HG02938 (cell line): ENCODE data around the gene ZNF277.

Experiments
- ATAC-seq: cut with Tn5 transposase; IDR thresholded peaks from one replicate; pipeline ENCODE4 v1.9.1; 2021; ENCODE audit warnings: mild to moderate bottlenecking, moderate library complexity; ENCODE audit not compliant: unreplicated experiment

The ZNF277 gene

DNA sequence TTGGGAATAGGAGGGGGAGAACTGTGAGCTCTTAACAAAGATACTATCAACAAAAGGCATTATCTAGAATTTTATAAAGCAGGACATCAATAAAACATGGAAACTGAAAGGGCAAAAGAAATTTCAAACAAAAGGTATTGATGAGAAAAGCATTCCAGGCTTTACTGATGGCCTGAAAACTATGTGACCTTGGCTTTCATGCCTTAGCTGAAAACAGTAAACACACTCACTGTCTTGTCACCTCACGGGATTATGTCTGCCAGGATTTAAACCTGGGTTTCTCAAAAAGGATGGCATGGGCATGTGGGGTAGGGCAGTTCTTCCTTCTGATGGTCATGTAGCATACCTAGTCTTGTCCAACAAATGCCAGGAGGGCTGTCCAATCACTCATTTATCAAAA is 23.2 kb upstream of the ZNF277 start:
- no peak for ATAC-seq

DNA sequence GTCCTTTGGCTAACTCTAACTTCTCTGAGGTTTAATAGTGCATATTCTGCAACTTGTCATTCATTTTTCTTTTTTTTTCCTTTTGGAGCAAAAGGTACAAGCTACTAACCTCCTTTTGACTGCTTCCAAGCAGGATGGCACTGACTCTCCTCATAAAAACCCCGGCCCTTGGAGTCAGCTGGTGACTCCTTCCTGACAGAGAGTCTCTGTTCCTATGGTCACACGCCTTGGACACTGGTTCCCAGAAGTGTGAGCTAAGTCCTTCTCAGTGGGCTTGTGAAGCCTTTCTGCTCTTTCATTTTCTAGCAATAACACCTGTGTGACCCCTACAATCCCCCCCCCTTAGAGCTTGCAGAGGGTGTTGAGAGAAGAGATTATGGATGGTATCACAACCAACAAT is 22.0 kb upstream of the ZNF277 start:
- ATAC-seq, result no peak

DNA sequence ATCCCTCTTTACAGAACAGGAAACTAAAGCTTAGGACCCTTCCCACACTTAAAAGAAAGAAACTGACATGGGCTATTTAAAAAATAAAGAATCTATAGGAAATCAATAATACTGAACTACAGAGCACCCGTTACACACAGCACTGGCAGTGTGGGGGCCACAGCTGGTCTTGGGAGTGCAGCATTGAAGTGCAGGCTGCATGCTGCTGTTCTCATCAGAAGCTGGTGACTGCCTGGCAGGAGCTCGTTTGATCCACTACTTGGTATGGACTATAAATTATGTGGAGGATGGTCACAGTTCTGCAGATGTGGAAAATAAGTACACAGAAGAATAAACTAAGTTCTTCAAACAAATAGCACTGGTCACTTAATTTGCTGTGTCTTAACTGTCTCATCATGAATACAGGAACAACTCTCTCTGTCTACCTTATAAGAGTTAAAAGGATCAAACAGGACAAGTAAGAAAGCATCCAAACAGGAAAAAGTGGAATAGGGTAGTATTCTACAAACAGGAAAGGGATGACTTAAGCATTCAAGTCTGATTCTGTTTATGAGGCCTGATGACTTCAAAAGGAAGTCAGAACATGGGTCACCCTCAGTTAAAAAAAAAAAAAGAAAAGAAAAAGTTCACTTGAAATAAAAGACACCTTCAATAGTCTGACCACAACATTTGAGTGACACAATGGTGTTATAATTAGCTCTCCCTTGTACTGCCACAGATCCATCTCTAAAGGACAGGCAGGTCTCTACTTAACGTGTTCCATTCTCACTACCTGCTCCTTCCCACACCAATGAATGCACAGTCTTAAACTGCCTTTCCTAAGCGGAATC is 21.3 kb upstream of the ZNF277 start:
- ATAC-seq, result no peak

DNA sequence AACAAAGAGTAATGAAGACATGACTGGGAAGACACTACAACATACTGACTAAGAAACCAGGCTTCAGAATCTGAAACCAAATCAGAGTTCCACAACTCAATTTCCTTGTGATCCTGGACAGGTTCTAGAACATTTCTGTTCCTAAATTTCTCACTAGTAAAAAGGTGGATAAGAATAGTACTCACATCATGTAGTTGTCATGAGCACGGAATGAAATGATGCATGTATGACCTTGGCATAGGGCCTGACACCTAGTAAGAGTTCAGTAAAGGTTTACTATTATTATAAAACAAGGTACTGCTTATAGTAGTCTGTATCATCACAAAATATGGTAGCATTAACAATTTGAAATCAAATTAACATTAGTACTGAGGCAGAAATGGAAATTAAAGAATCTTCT is 20.2 kb upstream of the ZNF277 start:
- no peak for ATAC-seq

DNA sequence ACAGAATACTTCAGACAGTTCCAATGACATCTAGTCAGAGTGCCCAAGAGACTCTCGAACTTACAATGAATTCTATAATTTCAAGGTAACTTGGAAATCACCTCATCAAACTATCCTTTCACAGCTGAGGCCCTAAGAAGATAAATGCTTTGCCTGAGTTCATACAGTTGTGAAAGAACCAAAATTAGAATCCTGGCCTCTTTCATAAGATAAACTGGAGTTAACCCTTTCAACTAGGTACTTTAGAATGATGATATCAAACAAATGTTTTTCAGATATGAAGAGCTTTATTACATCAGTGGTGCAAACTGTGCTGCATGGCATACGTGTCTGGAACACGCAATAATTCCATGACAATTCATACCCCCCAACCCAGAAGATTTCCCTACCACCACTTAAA is 18.2 kb upstream of the ZNF277 start:
- ATAC-seq, result no peak

DNA sequence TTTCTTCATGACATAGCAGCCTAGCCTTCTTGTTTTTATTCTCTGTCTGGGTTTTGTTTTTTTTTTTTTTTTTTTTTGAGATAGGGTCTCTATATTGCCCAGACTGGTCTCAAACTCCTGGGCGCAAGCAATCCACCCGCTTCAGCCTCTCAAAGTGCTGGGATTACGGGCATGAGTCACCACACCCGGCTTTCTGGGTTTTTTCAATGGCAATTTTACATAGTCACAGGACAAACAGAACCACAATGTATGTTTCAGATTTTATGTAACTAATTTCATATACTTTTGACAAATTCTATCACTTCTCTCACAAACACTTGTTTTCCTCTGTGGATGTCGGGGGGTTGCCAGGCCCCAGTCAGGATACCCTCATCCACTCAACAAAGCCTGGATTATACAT is 16.8 kb upstream of the ZNF277 start:
- ATAC-seq, result no peak

DNA sequence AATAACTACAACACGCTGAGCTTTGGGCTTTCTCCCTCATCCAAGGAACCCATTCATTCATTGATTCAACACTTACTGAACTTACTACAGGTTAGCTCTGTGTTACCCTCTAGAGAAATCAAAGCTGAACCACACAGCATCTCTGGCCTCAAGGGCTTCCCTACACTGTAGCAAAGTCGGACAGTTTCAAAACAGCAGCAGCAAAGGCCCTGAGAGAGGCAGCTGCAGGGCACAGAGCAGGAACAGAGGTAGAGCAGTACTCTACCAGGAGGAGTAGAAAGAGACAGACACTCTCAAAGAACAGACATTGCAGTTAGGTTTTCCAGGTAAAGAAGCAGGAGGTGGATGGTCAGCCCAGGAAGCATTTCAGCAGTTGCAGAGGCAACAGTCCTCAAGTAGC is 16.4 kb upstream of the ZNF277 start:
- ATAC-seq, result no peak

DNA sequence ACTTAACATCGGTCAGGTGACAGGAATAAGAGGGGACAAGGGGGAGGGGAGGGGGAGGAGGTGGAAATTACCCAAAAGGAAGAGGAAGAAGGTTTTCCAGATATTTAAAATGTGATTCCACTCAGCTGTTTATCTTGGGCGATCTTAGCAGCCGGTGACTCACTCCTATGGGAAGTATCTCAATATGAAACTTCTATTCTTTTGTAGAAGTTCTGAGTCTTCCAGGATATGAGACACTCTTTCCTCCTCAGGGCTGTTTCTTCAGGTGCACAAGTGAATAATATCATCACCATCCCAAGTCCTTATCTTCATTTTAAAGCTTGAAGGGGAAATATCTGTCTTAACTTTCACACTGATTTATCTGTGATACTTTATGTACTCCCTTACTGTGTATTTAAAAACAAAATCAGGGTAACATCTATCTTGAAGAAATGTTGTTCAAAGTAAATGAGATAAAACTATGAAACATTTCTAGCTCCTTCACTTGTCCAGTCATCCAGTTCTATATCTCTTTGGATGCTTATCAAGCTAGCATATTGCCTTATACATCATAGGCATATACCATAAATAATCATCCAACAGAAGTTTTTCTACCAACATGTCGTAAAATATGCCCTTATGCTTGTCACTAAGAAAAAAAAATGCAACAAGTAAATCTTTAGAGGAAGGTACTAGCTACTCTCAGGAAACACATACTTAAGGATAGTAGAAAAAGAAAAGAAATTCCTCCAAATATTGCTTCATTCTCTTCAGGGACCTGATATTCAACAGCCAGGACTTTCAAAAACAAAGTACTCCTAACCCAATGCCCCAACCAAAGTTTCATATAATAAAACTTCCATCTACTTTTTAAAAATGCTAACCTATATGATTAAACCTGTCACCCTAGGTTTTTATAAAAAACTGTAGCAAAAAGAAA is 14.0 kb upstream of the ZNF277 start:
- no peak for ATAC-seq

DNA sequence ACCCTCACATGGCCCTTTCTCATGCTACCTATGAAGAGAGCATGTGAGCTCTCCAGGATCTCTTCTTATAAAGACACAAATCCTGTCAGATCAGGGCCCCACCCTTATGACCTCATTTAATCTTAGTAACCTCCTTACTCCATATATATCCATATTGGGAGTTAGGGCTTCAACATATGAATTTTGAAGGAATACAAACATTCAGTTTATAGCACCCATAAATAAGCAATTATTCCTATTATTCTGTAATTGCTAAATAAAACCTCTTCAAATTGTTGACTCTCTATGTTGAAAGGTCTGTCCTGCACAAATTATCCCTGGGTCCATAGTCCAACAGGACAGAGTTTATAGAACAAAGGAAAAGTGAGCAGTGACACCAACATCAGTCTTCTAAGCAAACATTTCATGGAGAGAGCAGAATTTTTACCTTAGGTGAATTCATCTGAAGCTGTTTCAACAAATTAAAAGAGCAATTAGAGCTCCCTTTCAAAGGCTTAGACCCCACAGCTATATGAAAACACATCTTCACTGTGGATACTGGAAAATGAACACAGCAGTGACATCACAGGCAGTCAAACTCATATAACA is 12.5 kb upstream of the ZNF277 start:
- no peak for ATAC-seq

DNA sequence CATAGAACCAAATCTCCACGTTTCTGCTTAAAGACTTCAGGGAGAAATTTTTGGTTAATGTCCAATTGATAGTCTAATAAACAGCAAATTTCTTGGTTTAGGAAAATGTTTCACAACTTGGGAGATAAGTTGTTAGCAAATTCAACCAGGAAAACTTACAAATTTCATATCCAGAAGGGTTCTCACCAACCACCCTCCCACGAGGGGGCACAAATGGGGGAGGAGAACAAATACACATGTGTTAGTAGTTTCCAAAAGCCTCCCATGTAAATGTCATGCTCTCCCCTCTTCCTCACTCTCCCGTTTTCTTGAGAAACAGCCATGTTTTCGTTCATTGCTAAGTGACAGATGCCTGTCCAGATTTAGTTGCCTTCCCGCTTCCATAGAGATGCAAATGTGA is 10.8 kb upstream of the ZNF277 start:
- no peak for ATAC-seq

DNA sequence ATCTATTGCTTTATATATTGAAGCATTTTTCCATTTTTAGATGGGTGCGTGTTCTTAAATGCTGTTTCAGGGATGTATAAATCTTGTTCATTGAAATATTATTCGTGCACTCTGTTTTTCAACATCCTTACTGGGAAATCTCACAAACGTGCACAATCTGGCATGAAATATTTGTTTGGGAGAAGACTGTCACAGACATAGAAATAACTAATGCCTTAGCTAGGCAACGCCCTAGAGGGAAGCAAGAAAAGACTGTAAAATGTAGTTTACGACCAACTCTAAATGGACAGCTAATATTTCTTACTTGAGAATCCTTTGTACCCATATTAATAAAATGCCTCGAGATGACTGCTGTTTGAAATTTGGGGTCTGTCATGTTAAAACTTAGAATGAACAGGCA is 9.2 kb upstream of the ZNF277 start:
- ATAC-seq, result no peak

DNA sequence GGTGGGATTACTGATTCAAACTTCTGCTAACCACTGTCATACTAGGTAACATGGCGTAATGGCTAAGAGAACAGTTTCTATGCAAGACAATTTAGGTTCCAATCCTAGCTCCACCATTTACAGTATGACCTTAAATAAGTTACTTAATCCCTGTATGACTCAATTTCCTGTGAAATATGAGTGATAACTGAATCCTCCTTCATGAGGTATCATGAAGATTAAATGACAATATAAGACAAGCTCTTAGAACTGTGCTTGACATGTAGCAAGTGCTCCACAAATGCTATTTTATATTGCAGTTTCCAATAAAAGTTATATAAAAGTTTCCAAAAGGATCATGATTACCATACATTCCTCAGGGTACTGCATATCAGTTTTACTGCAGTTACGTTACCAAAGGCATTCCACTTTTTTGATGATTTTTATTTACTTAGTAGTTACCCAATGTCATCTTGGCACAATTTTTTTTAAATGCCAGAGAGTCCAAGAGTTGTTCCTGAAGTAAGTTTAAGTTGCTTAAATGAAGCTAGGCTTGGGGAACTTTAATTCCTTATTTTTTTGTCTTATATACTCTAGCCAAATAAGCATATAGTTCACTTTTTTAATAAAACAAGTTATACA is 7.3 kb upstream of the ZNF277 start:
- no peak for ATAC-seq

DNA sequence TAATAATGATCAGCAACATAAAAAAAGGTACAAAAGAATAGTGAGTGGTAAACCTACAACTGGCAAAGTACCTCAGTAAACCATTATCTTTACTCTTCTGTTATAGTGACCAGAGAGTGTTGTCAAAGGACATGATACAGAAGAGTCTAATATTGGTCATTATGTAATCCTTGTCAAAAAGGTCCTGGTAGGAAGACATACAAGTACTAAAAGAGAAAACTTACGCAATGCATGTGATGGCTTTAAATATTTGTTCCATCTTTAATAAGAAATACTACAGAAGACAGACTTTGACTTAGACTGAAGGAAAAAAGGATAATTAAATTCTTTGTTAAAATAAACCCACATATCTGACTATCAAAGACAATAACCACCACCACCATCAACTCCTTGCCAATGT is 6.8 kb upstream of the ZNF277 start:
- ATAC-seq, result no peak

DNA sequence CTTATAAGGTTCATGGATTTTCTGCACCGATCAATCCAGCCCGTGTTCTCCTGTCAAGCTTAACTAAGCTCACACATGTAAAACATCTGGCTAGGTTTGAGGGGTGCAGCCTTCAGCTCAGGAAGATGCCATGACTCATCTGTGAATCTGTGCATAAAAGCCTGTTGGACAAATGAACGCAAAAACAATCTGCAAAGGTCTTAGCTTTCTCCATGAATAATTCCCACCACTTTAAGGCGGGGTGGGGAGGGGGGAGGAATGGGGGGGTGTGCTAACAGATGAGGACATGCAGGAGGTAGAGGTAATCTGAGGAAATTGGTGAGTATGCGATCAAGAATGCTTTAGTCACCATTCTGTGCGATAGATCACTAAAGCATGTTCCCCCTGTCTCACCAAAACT is 5.1 kb upstream of the ZNF277 start:
- no peak for ATAC-seq

DNA sequence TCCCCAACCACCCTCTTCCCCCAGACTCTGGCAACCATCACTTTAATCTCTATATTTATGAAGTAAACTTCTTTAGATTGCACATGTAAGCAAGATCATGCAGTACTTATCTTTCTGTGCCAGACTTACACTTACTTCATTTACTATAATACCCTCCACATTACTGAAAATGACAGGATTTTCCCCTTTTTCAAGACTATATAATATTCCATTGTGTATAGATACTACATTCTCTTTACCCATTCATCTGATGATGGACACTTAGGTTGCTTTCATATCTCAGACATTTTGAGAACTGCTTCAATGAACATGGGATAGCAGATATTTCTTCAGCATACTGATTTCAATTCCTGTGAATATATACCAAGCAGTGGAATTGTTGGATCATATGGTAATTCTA is 4.7 kb upstream of the ZNF277 start:
- ATAC-seq, result no peak

DNA sequence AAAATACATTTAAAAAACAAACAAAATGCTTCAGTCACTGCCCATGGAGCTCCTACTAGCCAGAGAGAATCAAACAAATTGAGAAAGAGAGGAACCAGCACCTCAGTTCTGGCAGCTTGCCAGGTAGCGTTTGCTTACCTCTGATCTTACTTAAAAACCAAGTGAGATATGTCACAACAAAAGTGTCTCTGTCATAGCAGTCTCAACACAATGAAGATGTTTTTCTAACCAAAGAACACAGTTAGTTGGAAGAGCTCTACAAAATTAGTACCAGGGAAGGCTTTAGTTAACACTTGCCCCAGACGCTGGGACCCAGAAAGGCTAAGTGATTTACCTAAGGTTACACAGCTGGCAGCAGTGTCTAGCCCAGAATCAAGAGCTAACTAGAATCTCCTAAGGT is 3.7 kb upstream of the ZNF277 start:
- ATAC-seq, result no peak

DNA sequence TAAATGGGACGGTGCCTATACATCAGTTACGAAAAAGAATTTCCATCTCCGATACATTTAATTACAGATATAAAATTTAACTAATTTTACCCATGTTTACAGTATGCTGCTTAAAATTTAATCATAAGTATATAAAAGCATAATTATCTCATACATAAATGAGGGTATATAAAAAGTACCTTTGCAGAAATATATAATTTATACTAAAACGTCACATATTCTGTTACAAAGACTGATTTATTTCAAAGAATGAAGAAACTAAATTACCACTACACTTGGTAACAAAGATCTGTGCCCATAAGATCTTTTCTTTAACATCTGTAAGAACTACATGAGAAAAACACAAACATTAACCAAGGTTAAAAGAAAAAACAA is 3.1 kb upstream of the ZNF277 start:
- no peak for ATAC-seq

DNA sequence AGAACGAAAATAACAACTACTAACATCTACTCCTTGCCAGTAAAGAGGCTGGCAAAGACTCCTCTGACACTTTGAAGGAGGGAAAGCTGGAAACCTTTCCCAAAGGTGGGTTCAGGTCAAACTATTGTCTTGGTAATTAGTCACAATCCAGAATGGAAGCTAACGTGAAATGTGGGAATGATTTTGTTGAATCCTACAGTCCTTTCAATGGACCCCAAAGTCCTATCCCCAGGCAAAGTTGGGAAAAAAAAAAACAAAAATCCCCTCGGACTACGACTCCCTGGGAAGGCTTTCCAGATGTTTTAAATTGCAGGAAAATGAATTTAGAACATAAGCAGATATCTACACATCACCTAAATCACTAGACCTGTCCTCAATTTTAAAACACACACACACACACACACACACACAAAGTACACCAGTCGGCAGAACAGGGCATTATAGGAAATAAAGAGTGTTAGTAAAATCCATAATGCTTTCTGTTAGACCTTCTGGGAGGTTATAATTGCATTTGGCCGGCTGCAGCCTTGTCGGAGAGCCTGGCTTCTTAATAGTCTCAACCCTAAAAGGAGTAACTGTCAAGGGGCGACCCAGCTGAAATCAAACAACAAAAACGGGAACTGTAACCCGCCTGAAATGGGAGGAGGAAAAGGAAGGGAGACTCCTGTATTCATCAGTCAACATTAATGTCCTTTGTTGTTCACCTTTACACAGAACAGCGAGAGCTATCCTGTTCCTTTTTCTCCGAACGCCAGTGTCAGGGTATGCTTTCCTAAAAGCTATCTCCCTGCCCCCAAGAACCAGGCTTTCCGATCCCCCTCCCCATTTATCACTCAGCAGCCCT is 1.8 kb upstream of the ZNF277 start:
- ATAC-seq, result no peak

DNA sequence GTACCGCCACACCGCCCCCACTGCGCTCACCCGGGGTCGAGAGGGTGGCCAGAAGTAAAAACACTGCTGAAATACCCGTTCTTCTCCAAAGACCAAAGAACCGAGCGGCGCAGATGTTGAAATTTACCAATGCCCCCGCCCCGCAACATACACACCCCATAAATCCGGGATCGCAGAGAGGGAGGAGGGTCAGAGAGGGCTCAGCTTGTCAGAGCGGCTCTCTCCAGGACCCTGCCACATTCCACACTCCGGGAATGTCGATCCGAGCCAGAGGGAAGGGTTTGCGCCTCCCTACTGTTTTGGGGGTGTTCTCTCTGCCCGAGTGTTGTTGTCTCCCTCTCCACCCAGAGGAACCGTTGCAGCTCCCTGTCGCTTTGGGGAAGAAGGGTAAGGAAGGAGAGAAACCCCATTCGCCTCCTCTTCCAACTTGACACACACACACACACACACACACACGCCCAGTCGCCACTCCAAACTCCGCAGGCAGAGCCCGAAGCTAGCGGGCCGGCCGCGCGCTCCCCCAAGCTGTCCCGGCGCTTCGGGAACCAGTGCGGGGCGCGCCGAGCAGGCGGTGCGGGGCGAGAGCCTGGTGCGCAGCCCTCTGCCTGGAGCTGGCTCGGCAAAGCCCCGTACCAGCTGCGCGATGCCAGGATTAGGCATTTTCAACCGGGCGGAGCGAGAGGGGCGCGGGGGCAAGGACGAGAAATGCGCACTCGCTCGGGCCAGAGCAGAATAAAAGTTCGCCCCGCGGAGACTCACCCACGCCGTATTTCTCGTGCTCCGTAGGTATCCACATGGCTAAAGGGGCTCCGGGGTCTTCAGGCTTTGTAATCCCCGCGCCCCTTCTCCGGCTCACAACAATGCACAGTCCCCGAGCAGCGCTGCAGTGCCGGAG is 905 bp upstream of the ZNF277 start:
- peak; percentile 4 for ATAC-seq
